GM12878 (cell line): ENCODE measurements around the gene FILIP1L. TPM values are rescaled to one million over a fixed set of nuclear protein-coding genes. Genes with fewer than 3 reads are reported as not detected.

ENCODE experiments used
- ATAC-seq: fragments of 200-7000 bp; cut with Tn5 transposase; 3 replicates; pipeline ENCODE4 v1.9.1; 2020; ENCODE audit warnings: mild to moderate bottlenecking, moderate library complexity
- BruUV-seq: library from RNA; stranded (reverse); fragments of 400-500 nt; replicated peaks from 2 replicates; lab custom pipeline; 2021; lab: Mats Ljungman, UMichigan
- CTCF ChIA-PET: fragments of 300-600 bp; sonication (Branson Sonifier 250); formaldehyde crosslinking; extraction: SDS; loops from one replicate; lab custom pipeline; 2021; ENCODE audit warnings: inconsistent platforms; lab: Yijun Ruan, JAX
- POLR2A ChIA-PET: fragments of 350-600 bp; formaldehyde crosslinking; extraction: SDS; loops from one replicate; lab custom pipeline; 2021; ENCODE audit warnings: inconsistent platforms; lab: Charles Lee
- RAD21 ChIA-PET: fragments of 300-600 bp; sonication (Branson Sonifier 250); formaldehyde crosslinking; loops from one replicate; lab custom pipeline; 2023; ENCODE audit warnings: antibody characterized with exemption; ENCODE audit not compliant: unreplicated experiment; lab: Charles Lee
- SMC1A ChIA-PET: fragments of 300-600 bp; sonication (Branson Sonifier 250); formaldehyde crosslinking; loops from one replicate; lab custom pipeline; 2023; ENCODE audit not compliant: unreplicated experiment, uncharacterized antibody; lab: Charles Lee
- DNase-seq: peaks from one replicate; pipeline ENCODE4 v3.0.0-alpha.2; 2011; ENCODE audit warnings: low read depth, low spot score
- FAIRE-seq: peaks from 3 replicates; lab custom pipeline; 2011; peaks lifted over from hg19 to GRCh38; lab: Jason Lieb, UNC
- H2AFZ ChIP-seq: 2 replicates; pipeline ENCODE4 v1.6.0; 2011; ENCODE audit warnings: low read depth, low read length, control low read depth; ENCODE audit not compliant: control insufficient read depth
- H3K27ac ChIP-seq: 2 replicates; pipeline ENCODE4 v1.5.1; 2011; ENCODE audit warnings: control low read depth; ENCODE audit not compliant: control insufficient read depth, insufficient read depth
- H3K27me3 ChIP-seq, 2 experiments: replicated peaks in 1 of 2; 2 replicates each; pipeline versions ENCODE4 v1.6.0 to v1.6.1; 2011; ENCODE audit warnings: low read length in 1 of 2; ENCODE audit not compliant: control insufficient read depth in 2 of 2, insufficient read depth in 2 of 2
- H3K36me3 ChIP-seq, 2 experiments: 2 replicates each; pipeline ENCODE4 v1.5.1; 2011; ENCODE audit warnings: low read length in 1 of 2; ENCODE audit not compliant: control insufficient read depth in 2 of 2, insufficient read depth in 2 of 2
- H3K4me1 ChIP-seq: 2 replicates; pipeline ENCODE4 v1.6.1; 2011; ENCODE audit warnings: mild to moderate bottlenecking, low read length, moderate library complexity, mixed read lengths; ENCODE audit not compliant: control insufficient read depth, insufficient read depth
- H3K4me2 ChIP-seq: 2 replicates; pipeline ENCODE4 v1.6.0; 2011; ENCODE audit warnings: control low read depth; ENCODE audit not compliant: control insufficient read depth, insufficient read depth
- H3K4me3 ChIP-seq: fragments of 200-600 bp; sonication (generic); 2 replicates; pipeline ENCODE4 v1.5.1; 2016
- H3K79me2 ChIP-seq: 2 replicates; pipeline ENCODE4 v1.6.0; 2011; ENCODE audit warnings: low read length; ENCODE audit not compliant: control insufficient read depth, insufficient read depth
- H3K9ac ChIP-seq: 2 replicates; pipeline ENCODE4 v1.8.0; 2011; ENCODE audit warnings: low read length, control low read depth, mixed read lengths; ENCODE audit not compliant: control insufficient read depth, insufficient read depth
- H3K9me3 ChIP-seq: replicated peaks from 3 replicates; pipeline ENCODE4 v1.5.1; 2011; ENCODE audit warnings: mild to moderate bottlenecking, low read length; ENCODE audit not compliant: control insufficient read depth, insufficient read depth
- H4K20me1 ChIP-seq: 2 replicates; pipeline ENCODE4 v1.6.0; 2011; ENCODE audit not compliant: control insufficient read depth, insufficient read depth
- BACH1 ChIP-seq: fragments of 450-650 bp; IDR thresholded peaks from 2 replicates; pipeline ENCODE4 v1.6.1; 2017; ENCODE audit warnings: mild to moderate bottlenecking, borderline replicate concordance
- BCL3 ChIP-seq: IDR thresholded peaks from 2 replicates; pipeline ENCODE4 v1.6.1; 2011; ENCODE audit warnings: borderline replicate concordance, low read depth, mild to moderate bottlenecking, moderate library complexity, low read length; ENCODE audit not compliant: insufficient read depth, poor library complexity, severe bottlenecking
- JUNB ChIP-seq: IDR thresholded peaks from 2 replicates; pipeline ENCODE4 v1.6.1; 2016; ENCODE audit warnings: antibody characterized with exemption, mild to moderate bottlenecking
- KDM1A ChIP-seq: fragments of 200-600 bp; sonication (generic); IDR thresholded peaks from 2 replicates; pipeline ENCODE4 v1.6.1; 2016; ENCODE audit warnings: borderline replicate concordance
- TAF1 ChIP-seq: IDR thresholded peaks from 2 replicates; pipeline ENCODE4 v1.6.1; 2011; ENCODE audit warnings: mild to moderate bottlenecking, low read depth, low read length, borderline replicate concordance
- TCF3 ChIP-seq: IDR thresholded peaks from 2 replicates; pipeline ENCODE4 v1.6.1; 2012; ENCODE audit warnings: low read depth, mild to moderate bottlenecking, low read length, borderline replicate concordance; ENCODE audit not compliant: insufficient read depth
- ZBED1 ChIP-seq: IDR thresholded peaks from 2 replicates; pipeline ENCODE4 v1.6.1; 2016; ENCODE audit warnings: borderline replicate concordance
- ZNF384 ChIP-seq: IDR thresholded peaks from 2 replicates; pipeline ENCODE4 v1.6.1; 2012; ENCODE audit warnings: low read depth, mild to moderate bottlenecking, low read length, improper control_type of control experiment, borderline replicate concordance
- WGBS: methylation state at CpG from one replicate; pipeline ENCODE4 v1.1.6; 2016; ENCODE audit warnings: low lambda C conversion rate; ENCODE audit not compliant: insufficient replicate concordance, insufficient coverage; ENCODE audit errors: missing lambda C conversion rate; 5-methylcytosine and 5-hydroxymethylcytosine counted together
- in situ Hi-C: fragments of 300-500 bp; cut with MboI; formaldehyde crosslinking; loops from 9 replicates; pipeline ENCODE4 v1.14.3; 2018; ENCODE audit warnings: mixed read lengths
- intact Hi-C: fragments of 100-400 bp; cut with micrococcal nuclease; formaldehyde crosslinking; loops from one replicate; pipeline ENCODE4 v1.14.2; 2022; ENCODE audit not compliant: unreplicated experiment
- polyA plus RNA-seq, 11 experiments: library from polyadenylated mRNA; depleted of rRNA in 4 of 11; unstranded in 6 of 11; stranded (reverse) in 5 of 11; fragments of >200 nt; fragmentation: Nextera tagmentation in 4 of 11; fragmentation: Illumina TruSeq in 1 of 11; extraction: Ambion mirVana in 4 of 11; extraction: Trizol in 1 of 11; gene quantifications; 1 replicate in 1 of 11; 2 replicates in 10 of 11; pipeline versions ENCODE4 v1.2.1 to v1.2.3, GENCODE V29; 2011 to 2016; ENCODE audit warnings: inconsistent platforms in 2 of 11, missing spikeins in 2 of 11, low read depth in 1 of 11
- total RNA-seq, 4 experiments: library from RNA; depleted of rRNA in 3 of 4; stranded (reverse); fragments of >200 nt in 3 of 4; fragmentation: Illumina TruSeq in 1 of 4; extraction: Trizol in 1 of 4; gene quantifications; 2 replicates each; pipeline versions ENCODE4 v1.2.1 to v1.2.3, GENCODE V29; 2013 to 2021
- TF ChIP-seq, protein P1 (sequence below): IDR thresholded peaks from 2 replicates; pipeline ENCODE4 v1.6.1; 2011; ENCODE audit warnings: mild to moderate bottlenecking, low read depth, low read length, moderate library complexity; ENCODE audit not compliant: insufficient replicate concordance

Gene FILIP1L
- total and polyA plus RNA-seq, 10 of the 15 experiments (the other 5 are each of a cell fraction or from before 2014, with no cell fraction given), result 0.24 to 6.1 (median 3.5) TPM

DNA sequence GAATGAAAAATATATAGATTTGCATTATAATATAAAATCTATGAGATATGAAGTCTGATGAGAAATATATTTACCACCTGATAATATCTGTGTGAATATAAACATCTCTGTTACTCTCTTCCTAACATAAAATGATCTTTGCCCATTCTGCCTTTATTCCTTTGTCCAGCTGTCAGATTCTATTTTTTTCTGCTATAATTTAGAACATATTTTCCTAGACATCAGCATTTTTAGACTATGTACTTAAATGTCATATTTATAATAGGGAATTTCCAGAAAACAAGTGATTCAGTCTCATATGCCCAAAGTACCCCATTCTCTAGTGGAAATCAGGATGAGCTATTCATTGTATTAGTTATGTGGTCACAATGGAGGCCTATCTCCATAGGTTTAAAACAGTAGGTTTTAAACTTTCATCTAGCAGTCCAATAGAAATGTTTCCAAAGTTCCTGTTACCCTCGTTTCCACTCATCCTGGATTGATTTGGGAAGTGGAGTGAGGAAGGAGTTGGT is 83.3 kb downstream of the FILIP1L start (continued):
- TF ChIP-seq BACH1, result no peak
- no peak for TF ChIP-seq ZNF384
- TF ChIP-seq TAF1, result no peak
- TF ChIP-seq, all 136 proteins: peak for 0

- peaks cover 12% of the 10 kb centered on the region for H3K4me1 ChIP-seq
- no TSS peak for BruUV-seq
- no peak for DNase-seq
- WGBS, result 47% methylated on average over 3 of the region's 3 CpGs
- H3K79me2 ChIP-seq, result no peaks in the 10 kb centered on the region
- ChIA-PET RAD21 (interaction anchor here (1.1 to 2.2 kb wide), 2 partner anchors 13 to 17 kb away, joined by 4 to 5 read pairs; no protein-coding TSS in a partner anchor), CTCF (interaction anchor here (0.9 to 2.7 kb wide), 9 partner anchors 10 to 224 kb away, joined by 3 to 10 read pairs (median 4); no protein-coding TSS in a partner anchor), POLR2A (no interaction called here), SMC1A (interaction anchor here (1.0 kb wide), 1 partner anchor 203 kb away, joined by 3 read pairs; no protein-coding TSS in a partner anchor)
- no peaks in the 10 kb centered on the region for H4K20me1 ChIP-seq
- FAIRE-seq, result no peak
- H3K9me3 ChIP-seq, result no peaks in the 10 kb centered on the region
- ATAC-seq, result no peak
- no peaks in the 10 kb centered on the region for H3K36me3 ChIP-seq
- TF ChIP-seq JUNB (0 out of 2 replicates have a peak, but pooled peaks have one; percentile 8), KDM1A (no peak), BCL3 (peak; percentile 78), TCF3 (0 out of 2 replicates have a peak, but pooled peaks have one; percentile 18), ZBED1 (no peak)
- TF ChIP-seq, protein P1, sequence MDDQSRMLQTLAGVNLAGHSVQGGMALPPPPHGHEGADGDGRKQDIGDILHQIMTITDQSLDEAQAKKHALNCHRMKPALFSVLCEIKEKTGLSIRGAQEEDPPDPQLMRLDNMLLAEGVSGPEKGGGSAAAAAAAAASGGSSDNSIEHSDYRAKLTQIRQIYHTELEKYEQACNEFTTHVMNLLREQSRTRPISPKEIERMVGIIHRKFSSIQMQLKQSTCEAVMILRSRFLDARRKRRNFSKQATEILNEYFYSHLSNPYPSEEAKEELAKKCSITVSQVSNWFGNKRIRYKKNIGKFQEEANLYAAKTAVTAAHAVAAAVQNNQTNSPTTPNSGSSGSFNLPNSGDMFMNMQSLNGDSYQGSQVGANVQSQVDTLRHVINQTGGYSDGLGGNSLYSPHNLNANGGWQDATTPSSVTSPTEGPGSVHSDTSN, result peak; percentile 31
- no peak overlapping the region for H3K4me3 ChIP-seq
- intact Hi-C loops, result no loop called here
- no peaks in the 10 kb centered on the region for H3K27me3 ChIP-seq
- in situ Hi-C loops, result no loop called here
- H3K27ac ChIP-seq, result peak overlapping the region; percentile 39; the same call in 1 of the 2 replicates
- H2AFZ ChIP-seq, result no peak overlapping the region
- no peak overlapping the region for H3K9ac ChIP-seq
- peak overlapping the region; percentile 27; the same call in 1 of the 2 replicates for H3K4me2 ChIP-seq
Observed at GRCh38 chr3:100030346-100030745, 84.0 kb downstream of the FILIP1L start.
